ENCODE data around the gene SNAI3. TPM values are rescaled to one million over a fixed set of nuclear protein-coding genes. Genes with fewer than 3 reads are reported as not detected.

The SNAI3 gene
- polyA plus RNA-seq, 1 donor = 0.58 TPM

DNA sequence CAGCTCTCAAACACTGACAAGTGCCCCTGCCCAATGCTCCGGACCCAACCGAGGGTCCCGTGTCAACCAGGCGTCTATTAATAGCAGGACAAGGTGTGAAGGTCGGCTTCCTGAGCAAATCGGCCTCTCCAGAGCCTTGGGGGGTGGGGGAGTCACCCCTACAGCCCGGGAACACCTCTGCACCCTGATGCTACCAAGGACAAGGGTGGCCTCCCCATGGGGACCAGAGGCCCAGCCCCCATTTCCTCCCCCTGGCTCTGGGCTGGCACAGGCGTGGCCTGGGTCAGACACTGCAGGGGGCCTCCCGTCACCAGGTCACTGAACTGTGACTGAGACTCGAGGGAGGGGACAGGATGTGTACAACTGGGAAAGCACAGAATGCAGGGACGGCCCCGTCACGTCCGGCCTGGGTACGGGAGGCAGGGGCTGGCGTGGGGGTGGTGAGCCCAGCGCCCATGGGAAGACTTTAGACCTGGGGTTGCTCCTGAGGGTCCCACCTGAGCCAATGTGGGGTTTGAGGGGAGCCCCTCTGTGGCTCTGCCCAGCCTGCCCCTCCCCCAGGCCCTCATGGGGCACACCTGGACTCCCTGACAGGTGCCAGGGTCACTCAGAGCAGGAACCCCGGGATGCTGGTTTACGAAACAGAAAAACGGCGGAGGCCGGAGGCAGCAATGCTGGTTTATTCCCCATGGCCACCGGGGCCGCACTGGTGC lies 34.9 kb downstream of the SNAI3 start:
- DNase-seq = peak; percentile 83

DNA sequence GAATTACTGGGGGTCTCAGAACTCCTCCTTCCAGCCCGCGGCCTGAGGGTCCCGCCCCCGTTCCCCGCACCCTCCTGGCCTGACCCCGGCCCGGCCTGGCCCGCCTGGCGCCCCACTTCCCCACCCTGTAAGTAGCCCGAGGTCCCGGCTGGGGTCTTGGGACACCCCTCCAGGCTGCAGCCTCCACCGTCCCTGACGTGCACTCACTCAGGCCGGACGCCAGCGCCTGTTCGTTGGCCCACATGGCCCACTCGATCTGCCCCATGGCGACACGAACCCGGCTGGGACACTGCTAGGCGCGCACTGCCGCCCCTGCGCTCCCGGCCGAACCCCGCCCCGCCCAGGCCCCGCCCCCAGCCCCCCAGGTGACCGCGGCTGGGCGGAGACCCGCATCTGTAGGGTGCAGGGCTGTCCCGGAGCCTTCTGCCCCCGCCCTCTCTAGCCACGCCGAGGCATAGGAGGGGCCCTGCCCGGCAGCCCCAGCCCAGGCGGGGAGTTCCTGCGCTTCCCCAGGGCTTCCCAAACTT lies 35.5 kb downstream of the SNAI3 start, which contains the start of gene CYBA:
TSS of gene CYBA (minus strand) at position 305 of the 527 bp plus-strand sequence. CDS start at position 265, 40 bp downstream.
- peak; percentile 45 for DNase-seq

DNA sequence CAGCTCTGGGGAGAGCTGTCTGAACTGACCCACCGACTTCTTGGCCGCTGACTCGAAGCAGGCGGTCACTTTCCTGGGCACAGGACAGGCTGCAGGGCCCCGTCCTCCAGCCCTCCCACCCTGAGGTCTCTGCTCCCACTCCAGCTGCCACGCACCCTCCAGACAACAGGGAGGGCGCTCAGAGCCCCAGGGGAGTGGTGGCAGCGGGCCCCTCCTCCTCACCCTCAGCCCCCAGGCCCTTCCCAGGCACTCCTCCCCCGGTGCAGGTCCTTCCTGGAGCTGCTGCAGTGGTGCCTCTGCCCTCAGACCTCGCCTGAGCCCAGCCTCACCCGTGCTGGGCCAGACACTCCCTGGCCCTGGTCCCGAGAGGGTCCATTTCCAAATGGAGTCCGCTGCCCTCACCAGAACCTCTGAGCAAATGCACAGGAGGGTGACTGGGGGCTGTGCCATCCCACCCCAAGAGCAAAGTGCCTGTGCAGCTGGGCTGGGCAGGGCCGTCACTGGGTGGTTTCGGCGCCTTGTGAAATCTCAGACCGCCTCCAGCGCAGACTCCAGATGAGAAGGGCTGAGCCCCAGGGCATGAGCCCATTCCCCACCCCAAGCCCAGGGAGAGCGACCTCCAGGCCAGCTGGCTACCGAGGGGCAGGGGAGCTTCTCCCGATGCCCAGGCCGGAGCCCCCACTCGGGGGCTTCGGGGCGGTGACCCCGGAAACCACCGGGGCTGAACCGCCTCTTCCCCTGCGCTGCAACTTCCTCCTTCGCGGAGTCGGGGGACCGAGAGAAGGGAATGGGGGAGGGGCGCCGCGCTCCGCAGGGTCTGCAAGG lies 36.2 kb downstream of the SNAI3 start:
- DNase-seq = no peak

DNA sequence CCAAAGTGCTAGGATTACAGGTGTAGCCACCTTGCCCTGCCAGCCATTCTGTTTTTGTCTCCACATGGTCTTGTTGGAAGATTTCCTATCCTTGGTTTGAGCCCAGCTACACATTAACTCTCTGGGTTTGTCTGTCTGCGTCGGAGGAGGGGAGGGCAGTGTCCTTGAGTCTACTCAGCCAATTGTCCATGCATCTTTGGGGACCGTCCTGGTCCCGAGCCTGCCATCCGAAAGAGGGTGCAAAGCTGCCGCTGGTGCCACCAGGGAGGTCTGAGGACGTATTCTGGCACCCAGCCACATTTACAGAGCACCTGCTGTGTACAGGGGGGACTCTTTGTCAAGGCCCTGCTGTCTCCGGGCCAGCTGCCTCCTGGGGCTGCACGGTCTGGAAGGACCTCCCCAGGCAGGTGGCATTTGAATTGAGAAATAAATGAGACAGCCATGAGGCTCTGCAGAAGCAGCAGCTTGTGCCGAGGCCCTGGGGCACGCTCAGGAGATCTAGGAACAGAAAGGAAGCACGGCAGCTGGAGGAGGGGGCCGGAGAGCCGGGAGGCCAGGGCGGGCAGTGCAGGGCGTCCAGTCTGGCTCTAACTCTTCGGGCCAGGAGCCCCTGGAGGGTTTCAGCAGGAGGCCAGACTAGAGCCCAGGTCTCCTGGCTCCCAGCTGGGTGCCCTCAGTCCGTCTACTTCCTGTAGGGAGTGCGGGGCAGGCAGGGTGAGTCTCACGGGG lies 36.9 kb downstream of the SNAI3 start:
- no peak for DNase-seq

DNA sequence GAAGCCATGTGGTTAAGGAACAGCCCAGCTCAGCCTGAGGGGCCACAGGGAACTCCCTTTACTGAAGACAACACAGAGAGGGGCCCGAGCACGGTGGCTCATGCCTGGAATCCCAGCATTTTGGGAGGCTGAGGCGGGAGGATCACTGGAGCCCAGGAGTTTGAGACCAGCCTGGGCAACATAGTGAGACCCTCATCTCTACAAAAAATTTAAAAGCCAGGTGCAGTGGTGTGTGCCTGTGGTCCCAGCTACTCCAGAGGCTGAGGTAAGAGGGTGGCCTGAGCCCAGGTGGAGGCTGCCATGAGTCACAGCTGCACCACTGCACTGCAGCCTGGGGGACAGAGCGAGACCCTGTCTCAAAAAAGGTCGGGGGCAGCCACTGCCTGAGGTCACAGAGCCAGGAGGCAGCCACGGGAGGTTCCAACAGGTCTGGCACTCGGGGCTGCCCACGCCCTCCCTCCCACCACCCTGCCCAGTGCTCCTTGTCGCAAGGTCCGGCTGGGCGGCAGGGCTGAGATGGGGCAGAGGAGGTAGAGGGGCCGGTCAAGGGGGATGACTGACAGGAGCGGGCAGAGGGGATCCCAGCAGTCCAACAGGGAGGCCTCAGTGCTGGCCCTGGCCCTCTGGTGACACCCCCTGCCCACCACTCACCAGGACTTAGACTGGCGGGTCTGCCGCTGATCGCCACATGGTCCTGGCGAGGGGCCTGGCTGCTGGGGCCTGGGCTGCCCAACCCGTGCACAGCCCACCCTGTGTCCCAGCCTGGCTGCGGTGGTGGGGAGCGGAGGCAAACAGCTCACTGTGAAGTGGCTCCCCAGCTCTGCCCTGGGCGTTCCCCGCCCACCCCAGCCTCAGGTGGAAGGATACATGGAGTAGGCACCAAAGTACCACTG lies 38.9 kb downstream of the SNAI3 start:
- DNase-seq = no peak

DNA sequence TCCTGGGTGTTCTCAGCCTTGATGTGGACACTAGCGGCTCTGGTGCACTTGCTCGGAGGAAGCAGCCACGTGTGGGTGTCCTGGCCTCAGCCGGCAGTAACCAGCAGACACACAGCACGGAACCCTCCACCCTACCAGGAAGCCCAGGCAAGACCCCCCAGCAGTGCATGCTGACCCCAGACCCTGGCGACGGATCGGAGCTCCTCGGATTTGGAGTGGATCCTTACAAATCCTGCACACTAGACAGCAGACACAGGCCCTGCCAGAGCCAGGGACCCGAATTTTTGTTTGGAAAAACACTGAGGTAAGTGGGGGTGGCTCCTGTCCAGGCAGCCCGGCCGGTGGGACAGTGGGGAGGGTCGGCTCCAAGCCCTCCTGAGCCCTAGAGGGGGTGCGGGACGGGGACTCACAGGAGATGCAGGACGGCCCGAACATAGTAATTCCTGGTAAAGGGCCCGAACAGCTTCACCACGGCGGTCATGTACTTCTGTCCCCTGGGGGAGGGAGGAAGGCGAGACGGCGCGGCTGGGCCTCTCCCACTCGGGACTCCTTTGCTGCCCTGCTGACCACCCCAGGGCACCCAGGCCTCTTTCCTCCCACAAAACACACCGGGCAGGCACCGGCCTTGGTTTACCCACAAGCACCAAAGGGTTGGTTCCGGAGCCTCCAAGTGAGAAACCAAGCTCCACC lies 39.8 kb downstream of the SNAI3 start:
- no peak for DNase-seq

DNA sequence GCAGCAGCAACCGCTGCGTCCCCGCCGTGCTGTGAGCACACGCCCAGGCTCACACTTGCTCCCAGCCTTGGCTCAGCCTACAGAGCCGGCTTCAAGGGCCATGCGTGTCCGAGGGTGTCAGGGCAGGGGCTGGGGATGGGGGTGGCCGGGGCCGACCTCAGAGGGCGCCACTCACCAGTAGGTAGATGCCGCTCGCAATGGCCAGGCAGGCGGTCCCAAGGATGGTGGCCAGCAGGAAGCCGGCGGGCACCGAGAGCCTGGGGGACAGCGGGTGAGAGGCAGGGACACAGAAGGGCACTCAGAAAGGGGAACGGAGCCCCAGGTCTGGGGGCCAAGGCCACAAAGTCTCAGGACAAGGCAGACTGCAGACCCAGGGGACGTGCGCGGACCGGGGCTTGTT lies 40.4 kb downstream of the SNAI3 start:
- no peak for DNase-seq

DNA sequence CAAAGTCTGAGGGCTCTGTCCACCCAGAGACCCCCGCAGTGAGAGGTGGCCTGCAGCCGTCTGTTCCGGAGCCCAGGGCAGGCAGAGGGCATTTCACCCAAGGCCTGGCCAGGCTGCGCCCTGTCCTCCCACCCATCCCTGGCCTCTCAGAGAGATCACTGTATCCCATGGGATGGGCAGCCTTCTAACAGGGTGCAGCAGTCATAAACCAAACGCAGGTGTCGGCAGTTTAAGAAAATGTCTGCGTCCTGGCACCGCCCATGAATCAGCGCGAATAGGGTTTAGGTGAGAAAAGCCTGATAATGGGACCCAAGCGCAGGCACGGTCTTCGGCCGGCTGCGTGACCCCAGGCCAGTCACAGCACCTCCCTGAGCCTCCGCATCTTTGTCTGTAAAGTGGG lies 40.9 kb downstream of the SNAI3 start:
- DNase-seq = no peak

DNA sequence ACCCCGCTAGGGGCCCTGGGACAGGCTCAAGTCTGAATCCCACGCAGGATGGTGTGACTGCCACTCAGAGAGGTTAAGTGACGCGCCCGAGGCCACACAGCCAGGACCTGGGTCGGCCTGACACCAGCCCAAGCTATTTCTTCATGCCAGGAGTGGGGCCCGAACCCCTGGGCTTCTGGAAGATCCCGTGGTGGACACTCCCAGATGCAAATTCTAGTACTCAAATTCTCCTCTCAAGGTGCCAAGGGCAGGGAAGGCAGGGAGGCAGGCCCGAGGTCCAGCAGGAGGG lies 42.7 kb downstream of the SNAI3 start:
- no peak for DNase-seq

DNA sequence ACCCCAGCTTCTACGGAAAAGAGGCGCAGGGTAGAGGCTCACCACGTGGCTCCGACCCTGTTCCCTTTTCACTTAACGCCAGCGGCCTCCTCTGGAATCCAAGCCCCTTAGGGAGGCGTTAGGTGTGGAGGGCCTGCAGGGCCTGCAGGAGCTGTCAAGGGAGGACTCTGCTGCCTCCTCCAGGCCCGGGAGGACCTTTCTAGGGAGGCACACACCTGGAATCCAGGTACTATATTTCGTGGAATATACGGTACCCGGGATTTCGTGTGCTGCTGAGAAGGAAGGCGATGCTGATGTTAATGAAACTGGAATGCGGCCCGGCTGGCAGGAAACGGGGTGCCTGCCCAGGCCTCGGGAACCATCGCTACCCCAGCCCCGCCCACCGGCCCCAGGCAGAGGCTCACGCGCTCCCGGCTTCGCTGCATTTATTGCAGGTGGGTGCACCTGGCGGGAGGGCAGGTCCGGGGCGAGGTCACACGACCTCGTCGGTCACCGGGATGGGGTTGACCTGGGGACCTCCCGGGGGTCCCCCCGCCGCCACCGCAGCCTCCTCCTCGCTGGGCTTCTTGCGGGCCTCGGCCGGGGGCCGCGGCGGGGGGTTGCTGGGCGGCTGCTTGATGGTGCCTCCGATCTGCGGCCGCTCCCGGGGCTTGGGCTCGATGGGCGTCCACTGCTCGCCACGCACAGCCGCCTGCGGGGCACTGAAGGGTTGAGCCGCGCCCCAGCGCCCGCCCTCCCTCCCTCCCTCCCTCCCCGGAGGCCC lies 43.2 kb downstream of the SNAI3 start:
- DNase-seq = no peak

DNA sequence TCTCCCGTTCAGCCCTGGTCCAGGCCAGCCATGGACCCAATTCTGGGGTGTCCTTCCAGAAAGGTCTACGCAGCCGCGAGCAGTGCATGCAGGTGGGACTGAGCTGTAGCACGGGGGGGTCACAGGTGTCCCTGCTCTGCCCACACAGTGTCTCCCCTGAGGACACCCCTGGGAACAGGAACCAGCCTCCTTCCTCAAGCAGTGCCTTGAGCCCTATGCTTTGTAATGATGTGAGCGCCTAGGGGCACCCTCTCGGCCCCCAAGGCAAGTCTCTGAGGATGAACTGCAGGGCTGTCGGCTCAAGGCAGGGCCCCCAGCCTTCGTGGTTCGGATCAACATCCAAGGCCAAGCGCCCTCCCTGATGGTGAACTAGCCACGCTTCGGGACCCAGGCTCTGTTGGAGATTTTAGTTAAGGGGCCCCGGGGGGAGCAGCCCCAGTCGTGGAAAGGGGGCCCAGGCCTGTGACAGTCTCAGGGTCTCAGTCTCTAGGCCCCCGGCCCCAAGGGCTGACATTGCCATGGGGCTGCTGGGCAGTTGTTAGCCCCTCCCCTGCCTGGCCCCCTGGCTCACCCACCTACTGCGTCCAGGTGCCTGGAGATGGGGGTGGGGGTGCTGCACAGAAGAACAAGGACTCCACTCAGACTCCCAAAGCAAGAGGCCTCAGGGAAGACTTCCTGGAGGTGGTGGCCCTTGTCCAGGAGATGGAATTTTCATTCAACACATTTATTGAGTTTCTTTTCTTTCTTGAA lies 45.6 kb downstream of the SNAI3 start:
- no peak for DNase-seq

DNA sequence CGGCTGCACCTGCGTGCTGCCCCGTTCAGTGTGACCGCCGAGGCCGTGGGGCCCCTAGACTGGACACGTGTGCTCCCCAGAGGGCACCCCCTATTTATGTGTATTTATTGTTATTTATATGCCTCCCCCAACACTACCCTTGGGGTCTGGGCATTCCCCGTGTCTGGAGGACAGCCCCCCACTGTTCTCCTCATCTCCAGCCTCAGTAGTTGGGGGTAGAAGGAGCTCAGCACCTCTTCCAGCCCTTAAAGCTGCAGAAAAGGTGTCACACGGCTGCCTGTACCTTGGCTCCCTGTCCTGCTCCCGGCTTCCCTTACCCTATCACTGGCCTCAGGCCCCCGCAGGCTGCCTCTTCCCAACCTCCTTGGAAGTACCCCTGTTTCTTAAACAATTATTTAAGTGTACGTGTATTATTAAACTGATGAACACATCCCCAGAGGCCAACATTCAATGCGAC lies 46.2 kb downstream of the SNAI3 start:
- no peak for DNase-seq

DNA sequence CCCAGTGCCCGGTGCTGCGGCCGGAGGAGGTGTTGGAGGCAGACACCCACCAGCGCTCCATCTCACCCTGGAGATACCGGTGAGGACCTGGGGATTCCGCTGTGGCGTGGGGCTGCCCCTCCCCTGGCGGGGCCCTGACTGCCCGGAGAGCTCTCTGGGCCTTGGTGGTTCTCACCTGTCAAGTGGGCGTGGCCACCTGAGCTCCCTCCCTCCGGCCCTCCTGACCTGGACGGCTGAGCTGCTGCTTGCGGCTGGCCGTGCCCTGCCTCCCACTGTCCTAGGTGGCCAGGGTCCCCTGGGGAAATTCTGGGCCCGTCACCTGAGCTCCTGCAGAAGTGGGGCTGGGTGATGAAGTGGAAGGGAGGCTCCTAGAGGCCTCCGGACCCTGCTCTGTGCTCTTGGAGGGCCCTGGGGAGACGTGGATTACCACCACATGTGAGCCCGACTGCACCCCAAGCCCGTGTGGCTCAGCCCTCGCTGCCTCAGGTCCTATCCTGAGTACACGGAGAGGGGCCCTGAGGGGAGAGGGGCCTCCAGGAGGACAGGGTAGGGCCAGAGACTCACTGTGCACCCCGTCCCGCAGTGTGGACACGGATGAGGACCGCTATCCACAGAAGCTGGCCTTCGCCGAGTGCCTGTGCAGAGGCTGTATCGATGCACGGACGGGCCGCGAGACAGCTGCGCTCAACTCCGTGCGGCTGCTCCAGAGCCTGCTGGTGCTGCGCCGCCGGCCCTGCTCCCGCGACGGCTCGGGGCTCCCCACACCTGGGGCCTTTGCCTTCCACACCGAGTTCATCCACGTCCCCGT lies 46.9 kb downstream of the SNAI3 start:
- no peak for DNase-seq

DNA sequence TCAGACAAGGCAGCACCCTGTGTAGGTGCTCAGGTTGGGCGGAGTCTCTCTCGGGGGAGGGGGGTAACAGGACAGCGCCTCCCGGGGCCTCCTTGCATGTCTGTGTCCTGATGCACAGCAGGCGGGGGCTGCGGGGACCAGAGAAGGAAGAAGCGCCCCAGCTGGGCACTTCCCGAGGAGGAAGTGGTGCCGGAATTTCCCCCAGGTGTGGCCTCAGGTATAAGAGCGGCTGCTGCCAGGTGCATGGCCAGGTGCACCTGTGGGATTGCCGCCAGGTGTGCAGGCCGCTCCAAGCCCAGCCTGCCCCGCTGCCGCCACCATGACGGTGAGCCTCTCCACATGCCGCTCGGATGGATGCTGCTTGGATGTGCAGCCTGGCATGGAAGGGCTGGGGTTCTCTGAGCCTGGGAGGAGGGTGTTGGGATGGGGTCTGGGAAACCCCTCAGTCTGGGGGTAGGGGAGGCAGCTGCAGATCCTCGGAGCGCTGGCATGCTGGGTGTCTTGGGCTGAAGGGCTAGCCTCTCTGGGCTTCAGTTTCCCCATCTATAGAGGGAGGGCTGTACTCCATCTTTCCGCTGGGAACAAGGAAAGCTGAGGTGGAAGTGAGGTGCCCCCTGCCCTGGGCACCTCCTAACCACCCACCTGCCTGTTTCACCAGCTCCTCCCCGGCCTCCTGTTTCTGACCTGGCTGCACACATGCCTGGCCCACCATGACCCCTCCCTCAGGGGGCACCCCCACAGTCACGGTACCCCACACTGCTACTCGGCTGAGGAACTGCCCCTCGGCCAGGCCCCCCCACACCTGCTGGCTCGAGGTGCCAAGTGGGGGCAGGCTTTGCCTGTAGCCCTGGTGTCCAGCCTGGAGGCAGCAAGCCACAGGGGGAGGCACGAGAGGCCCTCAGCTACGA lies 47.7 kb downstream of the SNAI3 start, which contains the start of gene IL17C:
TSS of gene IL17C (plus strand) at position 250 of the 908 bp plus-strand sequence. CDS start at position 320, 70 bp downstream.
- no peak for DNase-seq

DNA sequence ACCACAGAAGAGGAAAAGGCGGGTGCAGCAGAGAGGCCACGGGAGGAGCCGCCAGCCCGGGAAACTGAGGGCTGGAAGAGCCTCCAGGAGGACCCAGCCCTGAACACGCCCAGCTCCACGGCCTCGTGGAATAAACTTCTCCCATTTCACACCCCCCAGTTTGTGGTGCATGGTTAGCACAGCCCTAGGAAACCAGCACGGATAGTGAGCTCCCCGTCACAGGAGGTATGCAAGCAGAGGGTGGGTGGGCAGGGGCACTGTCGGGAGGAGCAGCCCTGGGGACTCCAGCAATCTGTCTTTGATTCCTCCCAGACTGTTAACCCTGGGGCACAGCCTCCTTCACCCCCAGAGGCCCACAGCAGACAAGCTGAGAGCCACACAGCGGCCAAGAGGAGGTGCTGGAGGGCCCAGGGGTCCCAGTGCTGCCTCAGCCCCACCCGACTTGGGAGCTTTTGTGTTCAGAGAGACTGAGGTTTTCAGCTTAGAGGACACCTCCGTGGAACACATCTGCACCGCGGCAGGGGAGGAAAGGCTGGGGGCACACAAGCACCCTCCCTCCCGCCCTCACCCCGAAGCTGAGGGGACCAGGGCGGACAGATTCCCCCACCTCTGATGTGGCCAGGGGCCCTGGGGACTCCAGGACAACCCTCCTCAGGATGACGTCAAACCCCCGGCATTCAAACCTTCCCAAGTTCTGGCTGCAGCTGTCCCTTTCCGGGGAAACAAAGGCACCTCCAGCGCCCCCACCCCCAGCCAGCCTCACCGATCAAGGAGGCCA lies 49.6 kb downstream of the SNAI3 start:
- no peak for DNase-seq

DNA sequence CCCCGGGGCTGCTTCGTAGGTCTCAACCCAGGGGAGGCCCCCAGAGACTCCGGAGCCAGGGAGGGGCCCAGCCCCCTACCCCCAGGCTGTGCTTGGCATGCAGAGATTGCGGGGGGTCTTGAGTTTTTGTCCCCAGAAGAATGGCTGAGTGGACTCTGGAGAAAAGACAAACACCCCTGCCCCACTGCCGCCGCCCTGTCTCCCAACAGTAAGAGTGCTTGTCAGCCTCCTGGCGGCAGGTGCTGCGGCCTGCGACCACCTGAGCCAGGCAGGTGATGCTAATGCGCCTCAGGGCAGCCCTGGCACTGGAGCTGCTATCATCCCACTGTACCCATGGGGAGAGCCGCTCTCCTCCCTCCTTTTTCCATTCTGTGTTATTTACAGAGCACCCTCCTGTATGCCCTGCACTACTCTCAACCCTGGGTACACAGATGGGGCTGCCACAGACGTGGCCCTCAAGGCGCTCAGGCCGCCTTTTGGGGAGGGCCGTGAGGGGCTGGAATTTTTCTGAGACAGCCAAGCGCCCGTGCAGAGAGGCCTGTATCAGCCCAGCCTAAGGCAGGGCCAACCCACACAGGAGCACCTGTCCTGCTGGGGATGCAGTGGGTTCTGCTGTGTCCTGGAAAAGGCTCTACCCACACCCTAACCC lies 50.5 kb downstream of the SNAI3 start:
- DNase-seq = no peak

Data from left kidney (tissue), 2 donors.